ENCODE results near the gene KIAA0040. TPM values are rescaled to one million over a fixed set of nuclear protein-coding genes. Genes with fewer than 3 reads are reported as not detected.

The KIAA0040 gene
- total and polyA plus RNA-seq, 4 donors, result 5.6 to 25.8 (median 17.0) TPM

DNA sequence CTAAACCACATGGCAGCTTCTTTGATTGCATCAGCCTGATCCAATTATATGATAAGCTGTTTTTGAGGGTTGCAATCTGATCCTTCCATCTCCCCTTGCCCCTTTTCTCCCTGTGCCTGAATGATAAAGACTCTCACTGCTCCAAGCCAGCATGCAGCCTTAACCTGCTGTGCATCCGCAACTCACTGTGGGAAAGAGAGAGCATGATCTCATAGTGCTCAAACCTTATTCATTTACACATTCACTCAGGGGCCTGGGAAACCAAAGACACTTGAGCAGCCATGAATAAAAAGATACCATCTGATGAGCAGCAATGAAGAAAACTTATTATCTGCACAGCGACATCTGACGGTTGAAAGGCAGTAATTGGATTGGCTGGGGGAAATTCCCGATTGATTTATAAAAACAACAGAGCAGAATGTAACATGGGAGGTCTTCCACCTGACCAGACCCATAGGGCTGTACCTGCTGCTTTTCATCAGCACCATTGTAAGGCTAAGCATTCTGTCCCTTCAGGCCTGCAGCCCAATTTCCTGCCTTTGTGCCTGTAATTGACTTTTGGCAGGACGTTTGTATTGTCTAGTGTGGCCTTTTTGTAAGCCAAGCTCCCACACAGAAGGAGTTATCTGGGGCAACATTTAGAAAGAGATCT is 62.5 kb downstream of the KIAA0040 start:
- no peak overlapping the region for H3K27ac ChIP-seq (ENCODE audit: low read depth in 1 of 2, low read length in 2 of 2)
- intact Hi-C loops (cut with DNase I), result loop anchor here in 1 of 2 donors (10.0 kb wide), 1 partner anchor 365 kb away; no protein-coding TSS in a partner anchor
- H3K4me3 ChIP-seq (ENCODE audit: low read length in 2 of 2), result no peak overlapping the region
- WGBS, 2 donors, result 64 to 65% methylated on average over 5 of the region's 5 CpGs
- no peak for ATAC-seq (ENCODE audit: low FRiP score)
- H3K9me3 ChIP-seq (ENCODE audit: control insufficient read depth, low read length), result no peaks in the 10 kb centered on the region
- DNase-seq, result no peak
- no peaks in the 10 kb centered on the region for H3K36me3 ChIP-seq (ENCODE audit: control insufficient read depth in 1 of 2, insufficient read depth in 2 of 2, low read length in 1 of 2)
- no peaks in the 10 kb centered on the region for H3K27me3 ChIP-seq (ENCODE audit: control insufficient read depth in 1 of 2, insufficient read depth in 2 of 2, low read length in 1 of 2)
- peaks cover 3 to 5% of the 10 kb centered on the region in 2 donors for H3K4me1 ChIP-seq (ENCODE audit: control insufficient read depth in 1 of 2, insufficient read depth in 2 of 2, low read length in 2 of 2)

DNA sequence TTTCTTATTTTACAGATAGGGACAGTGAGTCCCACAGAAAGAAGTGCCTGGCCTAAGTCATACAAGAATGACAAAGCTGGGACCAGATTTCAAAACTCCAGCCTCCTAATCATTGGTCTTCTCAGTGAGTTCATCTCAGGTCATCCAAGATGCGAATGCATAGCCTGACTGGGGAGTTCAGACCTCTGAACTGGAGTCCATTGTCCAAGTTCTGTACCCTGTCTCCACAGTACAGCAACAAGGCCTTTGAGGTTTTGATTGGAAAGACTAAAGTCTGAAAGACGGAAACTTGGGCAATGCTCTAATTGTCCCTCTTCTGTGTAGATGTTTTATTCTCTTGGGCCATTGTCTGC is 63.0 kb downstream of the KIAA0040 start:
- WGBS, 2 donors, result 90 to 96% methylated on average over 2 of the region's 2 CpGs

GRCh38 chr1:175129182-175129581 is 63.4 kb downstream of the KIAA0040 start:
- ATAC-seq (ENCODE audit: low FRiP score), result no peak
- 94 to 97% methylated on average over 1 of the region's 1 CpG for WGBS, 2 donors
- intact Hi-C loops (cut with DNase I), result loop anchor here in 1 of 2 donors (10.0 kb wide), 1 partner anchor 364 kb away; no protein-coding TSS in a partner anchor
- Histone ChIP-seq H3K4me1 (ENCODE audit: control insufficient read depth in 1 of 2, insufficient read depth in 2 of 2, low read length in 2 of 2) (peaks cover 3 to 5% of the 10 kb centered on the region in 2 donors), H3K27me3 (ENCODE audit: control insufficient read depth in 1 of 2, insufficient read depth in 2 of 2, low read length in 1 of 2) (no peaks in the 10 kb centered on the region), H3K9me3 (ENCODE audit: control insufficient read depth, low read length) (no peaks in the 10 kb centered on the region), H3K27ac (ENCODE audit: low read depth in 1 of 2, low read length in 2 of 2) (no peak overlapping the region), H3K36me3 (ENCODE audit: control insufficient read depth in 1 of 2, insufficient read depth in 2 of 2, low read length in 1 of 2) (no peaks in the 10 kb centered on the region), H3K4me3 (ENCODE audit: low read length in 2 of 2) (no peak overlapping the region)
- DNase-seq, result no peak

More for the DNA sequence above, 63.0 kb downstream of the KIAA0040 start:
- intact Hi-C loops (cut with DNase I), result loop anchor here in 1 of 2 donors (10.0 kb wide), 1 partner anchor 365 kb away; no protein-coding TSS in a partner anchor
- H3K9me3 ChIP-seq (ENCODE audit: control insufficient read depth, low read length), result no peaks in the 10 kb centered on the region
- peaks cover 3 to 5% of the 10 kb centered on the region in 2 donors for H3K4me1 ChIP-seq (ENCODE audit: control insufficient read depth in 1 of 2, insufficient read depth in 2 of 2, low read length in 2 of 2)
- no peak for ATAC-seq (ENCODE audit: low FRiP score)
- H3K36me3 ChIP-seq (ENCODE audit: control insufficient read depth in 1 of 2, insufficient read depth in 2 of 2, low read length in 1 of 2), result no peaks in the 10 kb centered on the region
- no peak for DNase-seq
- H3K27ac ChIP-seq (ENCODE audit: low read depth in 1 of 2, low read length in 2 of 2), result no peak overlapping the region
- H3K27me3 ChIP-seq (ENCODE audit: control insufficient read depth in 1 of 2, insufficient read depth in 2 of 2, low read length in 1 of 2), result no peaks in the 10 kb centered on the region
- H3K4me3 ChIP-seq (ENCODE audit: low read length in 2 of 2), result no peak overlapping the region

DNA sequence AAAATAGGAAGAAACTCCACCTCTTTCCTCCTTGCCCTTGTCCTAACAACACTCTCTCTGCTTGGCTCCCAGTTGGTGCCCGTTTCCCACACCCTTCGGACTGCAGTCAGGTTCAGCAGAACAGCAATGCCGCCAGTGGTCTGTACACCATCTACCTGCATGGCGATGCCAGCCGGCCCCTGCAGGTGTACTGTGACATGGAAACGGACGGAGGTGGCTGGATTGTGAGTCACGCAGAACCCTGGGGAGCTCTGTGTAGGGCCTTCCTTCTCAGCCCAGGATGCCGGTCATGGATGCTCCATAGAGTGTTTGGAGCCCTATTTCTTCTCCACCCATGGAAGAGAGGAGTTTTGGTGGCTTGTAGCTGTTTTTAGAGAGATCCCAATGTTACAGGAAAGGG is 64.1 kb downstream of the KIAA0040 start:
- no peak overlapping the region for H3K4me3 ChIP-seq (ENCODE audit: low read length in 2 of 2)
- DNase-seq (no peak), ATAC-seq (ENCODE audit: low FRiP score) (no peak)
- intact Hi-C loops (cut with DNase I), result loop anchor here in 1 of 2 donors (10.0 kb wide), 1 partner anchor 364 kb away; no protein-coding TSS in a partner anchor
- no peaks in the 10 kb centered on the region for H3K27me3 ChIP-seq (ENCODE audit: control insufficient read depth in 1 of 2, insufficient read depth in 2 of 2, low read length in 1 of 2)
- H3K9me3 ChIP-seq (ENCODE audit: control insufficient read depth, low read length), result no peaks in the 10 kb centered on the region
- peaks cover 3 to 4% of the 10 kb centered on the region in 2 donors for H3K4me1 ChIP-seq (ENCODE audit: control insufficient read depth in 1 of 2, insufficient read depth in 2 of 2, low read length in 2 of 2)
- 86 to 88% methylated on average over 9 of the region's 9 CpGs for WGBS, 2 donors
- no peaks in the 10 kb centered on the region for H3K36me3 ChIP-seq (ENCODE audit: control insufficient read depth in 1 of 2, insufficient read depth in 2 of 2, low read length in 1 of 2)
- H3K27ac ChIP-seq (ENCODE audit: low read depth in 1 of 2, low read length in 2 of 2), result no peak overlapping the region

DNA sequence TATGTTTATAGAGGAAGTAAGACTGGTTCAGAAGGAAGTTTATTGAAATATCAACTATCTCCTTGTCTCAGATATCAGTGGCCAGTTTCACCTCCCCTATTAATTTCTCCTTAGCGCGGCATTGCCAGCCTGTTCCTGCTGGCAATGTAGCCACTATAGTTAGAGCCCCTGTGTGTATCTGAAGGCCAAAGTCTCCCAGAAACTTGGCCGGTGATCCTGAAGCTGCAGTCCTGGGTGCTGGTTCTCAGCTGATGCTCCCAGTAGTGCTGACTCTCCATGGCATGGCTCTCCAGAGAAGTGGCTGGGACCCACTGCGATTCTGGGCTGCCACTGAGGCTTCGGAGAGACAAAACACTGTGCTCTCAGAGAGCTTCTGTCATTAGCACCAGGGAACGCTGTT is 65.0 kb downstream of the KIAA0040 start:
- H3K36me3 ChIP-seq (ENCODE audit: control insufficient read depth in 1 of 2, insufficient read depth in 2 of 2, low read length in 1 of 2), result no peaks in the 10 kb centered on the region
- ATAC-seq (ENCODE audit: low FRiP score), result no peak
- WGBS, 2 donors, result 86 to 90% methylated on average over 6 of the region's 6 CpGs
- intact Hi-C loops (cut with DNase I), result loop anchor here in 1 of 2 donors (10.0 kb wide), 1 partner anchor 363 kb away; no protein-coding TSS in a partner anchor
- no peaks in the 10 kb centered on the region for H3K27me3 ChIP-seq (ENCODE audit: control insufficient read depth in 1 of 2, insufficient read depth in 2 of 2, low read length in 1 of 2)
- H3K9me3 ChIP-seq (ENCODE audit: control insufficient read depth, low read length), result no peaks in the 10 kb centered on the region
- no peak overlapping the region for H3K4me3 ChIP-seq (ENCODE audit: low read length in 2 of 2)
- H3K4me1 ChIP-seq (ENCODE audit: control insufficient read depth in 1 of 2, insufficient read depth in 2 of 2, low read length in 2 of 2), result peaks cover 0 to 1% of the 10 kb centered on the region in 2 donors
- no peak overlapping the region for H3K27ac ChIP-seq (ENCODE audit: low read depth in 1 of 2, low read length in 2 of 2)
- no peak for DNase-seq

GRCh38 chr1:175126347-175126746 is 66.2 kb downstream of the KIAA0040 start:
- H3K27me3 ChIP-seq (ENCODE audit: control insufficient read depth in 1 of 2, insufficient read depth in 2 of 2, low read length in 1 of 2), result no peaks in the 10 kb centered on the region
- 37 to 40% methylated on average over 4 of the region's 4 CpGs for WGBS, 2 donors
- no peaks in the 10 kb centered on the region for H3K9me3 ChIP-seq (ENCODE audit: control insufficient read depth, low read length)
- no peak overlapping the region for H3K27ac ChIP-seq (ENCODE audit: low read depth in 1 of 2, low read length in 2 of 2)
- intact Hi-C loops (cut with DNase I), result loop anchor here in 1 of 2 donors (10.0 kb wide), 1 partner anchor 362 kb away; no protein-coding TSS in a partner anchor
- H3K36me3 ChIP-seq (ENCODE audit: control insufficient read depth in 1 of 2, insufficient read depth in 2 of 2, low read length in 1 of 2), result no peaks in the 10 kb centered on the region
- no peak overlapping the region for H3K4me3 ChIP-seq (ENCODE audit: low read length in 2 of 2)
- no peak for ATAC-seq (ENCODE audit: low FRiP score)
- no peak for DNase-seq
- H3K4me1 ChIP-seq (ENCODE audit: control insufficient read depth in 1 of 2, insufficient read depth in 2 of 2, low read length in 2 of 2), result no peaks in the 10 kb centered on the region

GRCh38 chr1:175124861-175125260 is 67.7 kb downstream of the KIAA0040 start:
- Histone ChIP-seq H3K4me1 (ENCODE audit: control insufficient read depth in 1 of 2, insufficient read depth in 2 of 2, low read length in 2 of 2) (no peaks in the 10 kb centered on the region), H3K36me3 (ENCODE audit: control insufficient read depth in 1 of 2, insufficient read depth in 2 of 2, low read length in 1 of 2) (no peaks in the 10 kb centered on the region), H3K27me3 (ENCODE audit: control insufficient read depth in 1 of 2, insufficient read depth in 2 of 2, low read length in 1 of 2) (no peaks in the 10 kb centered on the region), H3K4me3 (ENCODE audit: low read length in 2 of 2) (no peak overlapping the region), H3K9me3 (ENCODE audit: control insufficient read depth, low read length) (no peaks in the 10 kb centered on the region), H3K27ac (ENCODE audit: low read depth in 1 of 2, low read length in 2 of 2) (no peak overlapping the region)
- 17 to 24% methylated on average over 1 of the region's 1 CpG for WGBS, 2 donors
- intact Hi-C loops (cut with DNase I), result loop anchor here in 1 of 2 donors (1.0 to 10.0 kb wide), 2 partner anchors 95 to 360 kb away; no protein-coding TSS in a partner anchor
- no peak for ATAC-seq (ENCODE audit: low FRiP score)
- no peak for DNase-seq

- intact Hi-C loops (cut with DNase I), result loop anchor here in 1 of 2 donors (10.0 kb wide), 1 partner anchor 356 kb away; no protein-coding TSS in a partner anchor
- 85 to 98% methylated on average over 1 of the region's 1 CpG for WGBS, 2 donors
- no peaks in the 10 kb centered on the region for H3K4me1 ChIP-seq (ENCODE audit: control insufficient read depth in 1 of 2, insufficient read depth in 2 of 2, low read length in 2 of 2)
- H3K27me3 ChIP-seq (ENCODE audit: control insufficient read depth in 1 of 2, insufficient read depth in 2 of 2, low read length in 1 of 2), result no peaks in the 10 kb centered on the region
- H3K4me3 ChIP-seq (ENCODE audit: low read length in 2 of 2), result no peak overlapping the region
- DNase-seq (no peak), ATAC-seq (ENCODE audit: low FRiP score) (no peak)
- no peaks in the 10 kb centered on the region for H3K36me3 ChIP-seq (ENCODE audit: control insufficient read depth in 1 of 2, insufficient read depth in 2 of 2, low read length in 1 of 2)
- H3K9me3 ChIP-seq (ENCODE audit: control insufficient read depth, low read length), result no peaks in the 10 kb centered on the region
- H3K27ac ChIP-seq (ENCODE audit: low read depth in 1 of 2, low read length in 2 of 2), result no peak overlapping the region
Measured at GRCh38 chr1:175120511-175120910, 72.1 kb downstream of the KIAA0040 start.

Measured in aorta (tissue), 5 donors.